ENCODE data around the gene GJA4. TPM values are rescaled to one million over a fixed set of nuclear protein-coding genes. Genes with fewer than 3 reads are reported as not detected.

GJA4 gene
- total and polyA plus RNA-seq, 2 of the 13 experiments (the other 11 are each of a cell fraction or from before 2014, with no cell fraction given) = not detected

GRCh38 chr1:34825455-34826091 lies 32.8 kb downstream of the GJA4 start (continued):
- TF ChIP-seq KLF6 (CRISPR knock-in tag; IDR thresholded peaks at IDR 0.05) = no peak
- no peak for TF ChIP-seq CC2D1A (CRISPR knock-in tag; IDR thresholded peaks at IDR 0.05)
- no peak for TF ChIP-seq SMC3 (IDR thresholded peaks at IDR 0.05; ENCODE audit: low read length)
- TF ChIP-seq SIX4 (CRISPR knock-in tag; IDR thresholded peaks at IDR 0.05) = no peak
- TF ChIP-seq ZNF724P (CRISPR knock-in tag; IDR thresholded peaks at IDR 0.05; ENCODE audit: borderline replicate concordance) = no peak
- no peak for TF ChIP-seq FLYWCH1 (CRISPR knock-in tag; IDR thresholded peaks at IDR 0.05)
- TF ChIP-seq KDM6A (CRISPR knock-in tag; IDR thresholded peaks at IDR 0.05; ENCODE audit: low read depth) = peak; percentile 37
- no peak for TF ChIP-seq POGZ (CRISPR knock-in tag; IDR thresholded peaks at IDR 0.05)
- TF ChIP-seq, protein P1, sequence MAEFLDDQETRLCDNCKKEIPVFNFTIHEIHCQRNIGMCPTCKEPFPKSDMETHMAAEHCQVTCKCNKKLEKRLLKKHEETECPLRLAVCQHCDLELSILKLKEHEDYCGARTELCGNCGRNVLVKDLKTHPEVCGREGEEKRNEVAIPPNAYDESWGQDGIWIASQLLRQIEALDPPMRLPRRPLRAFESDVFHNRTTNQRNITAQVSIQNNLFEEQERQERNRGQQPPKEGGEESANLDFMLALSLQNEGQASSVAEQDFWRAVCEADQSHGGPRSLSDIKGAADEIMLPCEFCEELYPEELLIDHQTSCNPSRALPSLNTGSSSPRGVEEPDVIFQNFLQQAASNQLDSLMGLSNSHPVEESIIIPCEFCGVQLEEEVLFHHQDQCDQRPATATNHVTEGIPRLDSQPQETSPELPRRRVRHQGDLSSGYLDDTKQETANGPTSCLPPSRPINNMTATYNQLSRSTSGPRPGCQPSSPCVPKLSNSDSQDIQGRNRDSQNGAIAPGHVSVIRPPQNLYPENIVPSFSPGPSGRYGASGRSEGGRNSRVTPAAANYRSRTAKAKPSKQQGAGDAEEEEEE (CRISPR knock-in tag; IDR thresholded peaks at IDR 0.05; ENCODE audit: borderline replicate concordance) = peak; percentile 46; the same call in 1 of the 2 replicates
- TF ChIP-seq NR3C1 (CRISPR knock-in tag; IDR thresholded peaks at IDR 0.05) = no peak
- TF ChIP-seq ZNF331 (CRISPR knock-in tag; IDR thresholded peaks at IDR 0.05) = peak; percentile 77
- peak; percentile 84; the same call in 1 of the 2 replicates for TF ChIP-seq GATAD2A (CRISPR knock-in tag; IDR thresholded peaks at IDR 0.05)
- TF ChIP-seq, protein P2, sequence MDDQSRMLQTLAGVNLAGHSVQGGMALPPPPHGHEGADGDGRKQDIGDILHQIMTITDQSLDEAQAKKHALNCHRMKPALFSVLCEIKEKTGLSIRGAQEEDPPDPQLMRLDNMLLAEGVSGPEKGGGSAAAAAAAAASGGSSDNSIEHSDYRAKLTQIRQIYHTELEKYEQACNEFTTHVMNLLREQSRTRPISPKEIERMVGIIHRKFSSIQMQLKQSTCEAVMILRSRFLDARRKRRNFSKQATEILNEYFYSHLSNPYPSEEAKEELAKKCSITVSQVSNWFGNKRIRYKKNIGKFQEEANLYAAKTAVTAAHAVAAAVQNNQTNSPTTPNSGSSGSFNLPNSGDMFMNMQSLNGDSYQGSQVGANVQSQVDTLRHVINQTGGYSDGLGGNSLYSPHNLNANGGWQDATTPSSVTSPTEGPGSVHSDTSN (CRISPR knock-in tag; IDR thresholded peaks at IDR 0.05; ENCODE audit: borderline replicate concordance) = no peak
- 0 out of 2 replicates have a peak, but pooled peaks have one; percentile 73 for TF ChIP-seq POGK (CRISPR knock-in tag; conservative IDR thresholded peaks at IDR 0.05)
- TF ChIP-seq SAP130 (CRISPR knock-in tag; IDR thresholded peaks at IDR 0.05; ENCODE audit: low read depth) = peak; percentile 58
- TF ChIP-seq ELF4 (CRISPR knock-in tag; IDR thresholded peaks at IDR 0.05; ENCODE audit: borderline replicate concordance) = no peak

All from HepG2 (cell line).